ENCODE measurements around the gene SEZ6L2. TPM values are rescaled to one million over a fixed set of nuclear protein-coding genes. Genes with fewer than 3 reads are reported as not detected.

The SEZ6L2 gene
- total and polyA plus RNA-seq, 2 of the 8 experiments (the other 6 are each of a cell fraction or from before 2014, with no cell fraction given) = 43.5 to 47.7 TPM

- TF ChIP-seq SIRT6 (IDR thresholded peaks at IDR 0.05; ENCODE audit: low read length) = no peak
- no peak for TF ChIP-seq CTBP2 (IDR thresholded peaks at IDR 0.05; ENCODE audit: borderline replicate concordance, insufficient read depth, insufficient read length, low read length)
- no peak for TF ChIP-seq POLR2AphosphoS5 (IDR thresholded peaks at IDR 0.05; ENCODE audit: low read depth, low read length)
- no peak for TF ChIP-seq KDM4A (IDR thresholded peaks at IDR 0.05; ENCODE audit: low read depth, low read length, severe bottlenecking)
- TF ChIP-seq MAFK (IDR thresholded peaks at IDR 0.05; ENCODE audit: low read depth, low read length) = no peak
Measured at GRCh38 chr16:29848420-29849297, 50.7 kb downstream of the SEZ6L2 start (continued).
